Hematopoietic multipotent progenitor cell treated with erythropoietin and hydrocortisone succinate and interleukin-3 and kit ligand, for 6 days (in vitro differentiated cells): ENCODE measurements around the gene STAT6.
A peak's percentile ranks its signal among the peaks of the same experiment; 100 is the strongest.

Source experiments
- DNase-seq: peaks from one replicate; pipeline ENCODE4 v3.0.0-alpha.2; 2015

The STAT6 gene

GRCh38 chr12:57099766-57100165 is 11.4 kb downstream of the STAT6 start:
- DNase-seq, result no peak

GRCh38 chr12:57099047-57099714 is 12.0 kb downstream of the STAT6 start:
- DNase-seq, result no peak

GRCh38 chr12:57098546-57098945 is 12.6 kb downstream of the STAT6 start:
- DNase-seq, result no peak

GRCh38 chr12:57097554-57097835 is 13.7 kb downstream of the STAT6 start:
- DNase-seq, result peak; percentile 73

GRCh38 chr12:57096748-57097553 is 14.2 kb downstream of the STAT6 start:
- no peak for DNase-seq

GRCh38 chr12:57096099-57096572 is 15.0 kb downstream of the STAT6 start:
- DNase-seq, result no peak

- DNase-seq, result no peak
These were observed 15.7 kb downstream of the STAT6 start for GRCh38 chr12:57095440-57095839.

- no peak for DNase-seq
These were observed 16.7 kb downstream of the STAT6 start for GRCh38 chr12:57094208-57095160.

GRCh38 chr12:57093415-57094207 is 17.6 kb downstream of the STAT6 start:
- peak; percentile 80 for DNase-seq

- no peak for DNase-seq
These were observed 18.2 kb downstream of the STAT6 start for GRCh38 chr12:57092876-57093414.

GRCh38 chr12:57092529-57092862 is 18.7 kb downstream of the STAT6 start:
- no peak for DNase-seq

GRCh38 chr12:57091638-57092528 is 19.3 kb downstream of the STAT6 start:
- no peak for DNase-seq

- no peak for DNase-seq
These were observed 20.1 kb downstream of the STAT6 start for GRCh38 chr12:57090924-57091637.

GRCh38 chr12:57090490-57090889 is 20.7 kb downstream of the STAT6 start:
- no peak for DNase-seq

GRCh38 chr12:57089271-57090245 is 21.6 kb downstream of the STAT6 start:
- DNase-seq, result peak; percentile 79

- DNase-seq, result peak; percentile 99
These were observed 22.6 kb downstream of the STAT6 start, which contains the start of gene NAB2 for GRCh38 chr12:57088354-57089270. NAB2 (plus strand) TSS chr12:57089114; CDS start chr12:57089272, 158 bp downstream.

- peak; percentile 90 for DNase-seq
These were observed 23.3 kb downstream of the STAT6 start for GRCh38 chr12:57087691-57088353.
